Natural killer cell (primary cell): Measurements from ENCODE around the gene PRKG1. TPM values are rescaled to one million over a fixed set of nuclear protein-coding genes. Genes with fewer than 3 reads are reported as not detected.
A peak's percentile ranks its signal among the peaks of the same experiment; 100 is the strongest.
"Not testable (repeated sequence)": the region's sequence is repeated elsewhere in the genome, so short reads cannot be mapped to it uniquely, and the experiment has no call there.

ENCODE experiments used
- ATAC-seq, 3 donors: fragments of 150-1000 bp in 2 of 3; fragments of 200-7000 bp in 1 of 3; cut with Tn5 transposase; 1 replicate in 1 of 3; 2 replicates in 2 of 3; pipeline ENCODE4 v1.10.0; 2021; ENCODE audit warnings: mild to moderate bottlenecking in 2 of 3, moderate library complexity in 2 of 3
- DNase-seq, 2 donors: peaks; one replicate each; pipeline versions ENCODE4 v3.0.0 to v3.0.0-alpha.2; 2013 to 2021; ENCODE audit warnings: mixed read lengths in 1 of 2
- H3K27ac ChIP-seq: one replicate; pipeline ENCODE4 v1.5.1; 2013; ENCODE audit warnings: mild to moderate bottlenecking, low read length
- H3K27me3 ChIP-seq: one replicate; pipeline ENCODE4 v1.6.1; 2013; ENCODE audit warnings: low read length; ENCODE audit not compliant: control insufficient read depth, insufficient read depth
- H3K36me3 ChIP-seq: one replicate; pipeline ENCODE4 v1.6.1; 2013; ENCODE audit warnings: low read length; ENCODE audit not compliant: control insufficient read depth, insufficient read depth
- H3K4me1 ChIP-seq: one replicate; pipeline ENCODE4 v1.6.1; 2013; ENCODE audit warnings: low read length; ENCODE audit not compliant: control insufficient read depth, insufficient read depth
- H3K4me3 ChIP-seq: one replicate; pipeline ENCODE4 v1.5.1; 2013; ENCODE audit warnings: low read length
- H3K9me3 ChIP-seq: one replicate; pipeline ENCODE4 v1.6.1; 2013; ENCODE audit warnings: low read length; ENCODE audit not compliant: control insufficient read depth, insufficient read depth
- H3K27ac Mint-ChIP-seq, 2 donors: one replicate each; pipeline ENCODE4 v1.8.0; 2022; ENCODE audit warnings: mild to moderate bottlenecking in 2 of 2, mixed read lengths in 2 of 2, moderate library complexity in 1 of 2
- H3K27me3 Mint-ChIP-seq, 2 donors: one replicate each; pipeline ENCODE4 v1.8.0; 2022; ENCODE audit warnings: low read depth in 2 of 2, mixed read lengths in 2 of 2
- H3K36me3 Mint-ChIP-seq: one replicate; pipeline ENCODE4 v1.8.0; 2022; ENCODE audit warnings: mixed read lengths
- H3K4me1 Mint-ChIP-seq, 2 donors: one replicate each; pipeline ENCODE4 v1.8.0; 2022; ENCODE audit warnings: mixed read lengths in 2 of 2
- H3K4me3 Mint-ChIP-seq: one replicate; pipeline ENCODE4 v1.8.0; 2022; ENCODE audit warnings: mild to moderate bottlenecking, moderate library complexity, mixed read lengths
- H3K9me3 Mint-ChIP-seq, 2 donors: one replicate each; pipeline ENCODE4 v1.8.0; 2022; ENCODE audit warnings: mixed read lengths in 2 of 2
- WGBS: methylation state at CpG from one replicate; pipeline ENCODE4 v1.1.7; 2013; ENCODE audit warnings: missing lambda C conversion rate; ENCODE audit not compliant: insufficient coverage; 5-methylcytosine and 5-hydroxymethylcytosine counted together
- intact Hi-C: fragments of 100-400 bp; cut with micrococcal nuclease; formaldehyde crosslinking; loops from one replicate; pipeline ENCODE4 v1.14.2; 2022
- total RNA-seq, 4 donors: library from RNA; stranded (reverse); fragments of 120-200 nt in 1 of 4; gene quantifications; one replicate each; pipeline versions ENCODE4 v1.2.3 to v1.2.4, GENCODE V29; 2013 to 2022
- TF ChIP-seq, protein P1 (sequence below): fragments of 200-600 bp; IDR thresholded peaks from one replicate; pipeline ENCODE4 v1.8.0; 2022; ENCODE audit warnings: antibody characterized with exemption

Gene PRKG1
- total RNA-seq, 3 donors from 2014 or later (not counting 1 experiment from before 2014, with no cell fraction given), result 0.23 to 0.41 (median 0.35) TPM

- H3K9me3 Mint-ChIP-seq, result no peaks in the 10 kb centered on the region
- intact Hi-C loops, result no loop called here
- TF ChIP-seq, protein P1, sequence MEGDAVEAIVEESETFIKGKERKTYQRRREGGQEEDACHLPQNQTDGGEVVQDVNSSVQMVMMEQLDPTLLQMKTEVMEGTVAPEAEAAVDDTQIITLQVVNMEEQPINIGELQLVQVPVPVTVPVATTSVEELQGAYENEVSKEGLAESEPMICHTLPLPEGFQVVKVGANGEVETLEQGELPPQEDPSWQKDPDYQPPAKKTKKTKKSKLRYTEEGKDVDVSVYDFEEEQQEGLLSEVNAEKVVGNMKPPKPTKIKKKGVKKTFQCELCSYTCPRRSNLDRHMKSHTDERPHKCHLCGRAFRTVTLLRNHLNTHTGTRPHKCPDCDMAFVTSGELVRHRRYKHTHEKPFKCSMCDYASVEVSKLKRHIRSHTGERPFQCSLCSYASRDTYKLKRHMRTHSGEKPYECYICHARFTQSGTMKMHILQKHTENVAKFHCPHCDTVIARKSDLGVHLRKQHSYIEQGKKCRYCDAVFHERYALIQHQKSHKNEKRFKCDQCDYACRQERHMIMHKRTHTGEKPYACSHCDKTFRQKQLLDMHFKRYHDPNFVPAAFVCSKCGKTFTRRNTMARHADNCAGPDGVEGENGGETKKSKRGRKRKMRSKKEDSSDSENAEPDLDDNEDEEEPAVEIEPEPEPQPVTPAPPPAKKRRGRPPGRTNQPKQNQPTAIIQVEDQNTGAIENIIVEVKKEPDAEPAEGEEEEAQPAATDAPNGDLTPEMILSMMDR, result no peak
Observed at GRCh38 chr10:51384971-51385370, 310.7 kb downstream of the PRKG1 start.

DNA sequence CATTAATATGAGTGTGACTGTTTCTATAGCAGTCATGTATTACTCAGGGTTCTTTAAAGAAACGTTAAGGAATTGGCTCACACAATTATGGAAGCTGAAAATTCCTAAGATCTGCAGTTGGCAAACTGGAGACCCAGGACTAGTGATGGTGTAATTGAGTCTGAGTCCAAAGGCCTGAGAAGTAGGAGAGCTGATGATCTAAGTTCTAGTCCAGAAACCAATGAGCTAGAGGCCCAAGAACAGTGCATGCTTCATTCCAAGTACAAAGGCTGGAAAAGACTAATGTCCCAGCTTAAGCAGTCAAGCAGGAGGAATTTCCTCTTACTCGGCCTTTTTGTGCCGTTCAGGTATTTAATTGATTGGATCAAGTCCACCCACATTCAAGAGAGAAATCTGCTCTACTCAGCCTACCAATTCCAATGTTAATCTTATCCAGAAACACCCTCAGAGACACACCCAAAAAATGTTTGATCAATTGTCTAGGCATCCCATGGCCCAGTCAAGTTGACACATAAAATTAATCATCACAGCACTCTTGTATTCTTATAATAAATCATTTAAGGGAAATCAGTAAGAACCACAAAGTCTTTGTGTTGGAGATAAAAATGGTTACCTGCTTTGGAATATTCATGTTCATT lies 312.1 kb downstream of the PRKG1 start:
- Histone ChIP-seq H3K4me1 (no peaks in the 10 kb centered on the region), H3K36me3 (no peaks in the 10 kb centered on the region), H3K27ac (no peak overlapping the region), H3K9me3 (no peaks in the 10 kb centered on the region), H3K27me3 (no peaks in the 10 kb centered on the region), H3K4me3 (no peak overlapping the region)
- Mint-ChIP-seq H3K27me3 (no peaks in the 10 kb centered on the region), H3K27ac (no peak overlapping the region), H3K36me3 (no peaks in the 10 kb centered on the region), H3K4me3 (no peak overlapping the region), H3K9me3 (no peaks in the 10 kb centered on the region), H3K4me1 (no peaks in the 10 kb centered on the region)
- TF ChIP-seq, protein P1, result no peak
- ATAC-seq (no peak), DNase-seq (no peak)
- intact Hi-C loops, result no loop called here
- WGBS, result 76% methylated on average over 3 of the region's 3 CpGs

More at GRCh38 chr10:51384971-51385370, 310.7 kb downstream of the PRKG1 start:
- Mint-ChIP-seq H3K27me3 (no peaks in the 10 kb centered on the region), H3K27ac (no peak overlapping the region), H3K36me3 (no peaks in the 10 kb centered on the region), H3K4me1 (no peaks in the 10 kb centered on the region), H3K4me3 (no peak overlapping the region)
- no peak for DNase-seq
- no peak overlapping the region for H3K4me3 ChIP-seq
- H3K27me3 ChIP-seq, result no peaks in the 10 kb centered on the region
- no peaks in the 10 kb centered on the region for H3K9me3 ChIP-seq
- no peak overlapping the region for H3K27ac ChIP-seq
- no peaks in the 10 kb centered on the region for H3K4me1 ChIP-seq
- WGBS, result no CpG with 5 or more reads among the region's 3 CpGs
- ATAC-seq, result no peak
- no peaks in the 10 kb centered on the region for H3K36me3 ChIP-seq

DNA sequence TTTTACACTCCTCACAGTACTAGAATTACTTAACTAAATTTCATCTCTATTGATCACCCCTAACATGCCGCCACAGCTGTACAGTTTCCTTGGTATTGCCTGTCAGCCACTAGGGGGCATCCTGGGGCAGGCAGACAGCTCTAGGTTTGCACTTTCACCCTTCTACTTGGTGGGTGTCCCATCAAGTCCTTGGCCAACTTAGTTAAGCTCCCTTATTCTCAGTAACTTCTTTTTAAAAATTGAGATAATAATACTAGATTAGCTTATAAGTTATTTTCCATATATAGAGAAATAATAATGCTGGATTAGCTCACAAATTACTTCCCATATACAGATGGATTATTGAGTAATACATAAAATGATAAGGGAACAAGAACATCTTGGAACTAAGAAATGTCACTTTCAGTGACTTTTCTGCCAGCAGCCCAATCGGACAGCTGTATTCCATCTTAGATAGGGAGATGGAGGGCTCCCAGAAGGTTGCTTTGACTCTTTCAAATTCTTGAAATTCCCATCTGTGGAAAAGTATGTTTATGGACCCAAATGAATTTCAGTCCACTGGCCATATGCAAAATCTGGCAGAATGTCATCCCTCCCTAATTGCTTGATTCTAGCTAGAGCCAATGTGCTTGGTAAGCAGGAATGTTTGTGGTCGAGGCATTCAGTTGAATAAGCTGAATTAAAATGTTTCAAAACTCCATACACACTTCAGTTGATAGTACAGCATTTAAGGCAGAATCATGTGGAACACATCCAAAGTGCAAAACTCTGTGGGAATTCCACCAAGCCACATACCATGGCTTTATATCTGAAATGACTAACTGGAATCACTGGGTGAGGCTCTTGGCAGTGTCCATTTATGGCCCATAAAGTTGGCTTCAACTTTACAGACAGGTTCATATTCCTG lies 315.4 kb downstream of the PRKG1 start:
- WGBS, result 84% methylated on average over 3 of the region's 3 CpGs
- Mint-ChIP-seq H3K27ac (no peak overlapping the region), H3K9me3 (no peaks in the 10 kb centered on the region), H3K36me3 (no peaks in the 10 kb centered on the region), H3K27me3 (no peaks in the 10 kb centered on the region), H3K4me3 (no peak overlapping the region), H3K4me1 (no peaks in the 10 kb centered on the region)
- Histone ChIP-seq H3K4me1 (no peaks in the 10 kb centered on the region), H3K27me3 (no peaks in the 10 kb centered on the region), H3K36me3 (no peaks in the 10 kb centered on the region), H3K4me3 (no peak overlapping the region), H3K27ac (no peak overlapping the region), H3K9me3 (no peaks in the 10 kb centered on the region)
- DNase-seq (peak in 1 of 2 donors; percentile 44), ATAC-seq (peak in 2 of 3 donors; percentile 44 to 60)
- TF ChIP-seq, protein P1, result peak; percentile 29
- intact Hi-C loops, result no loop called here

GRCh38 chr10:51393006-51393405 lies 318.7 kb downstream of the PRKG1 start:
- H3K27me3 ChIP-seq, H3K36me3 ChIP-seq, H3K27me3 Mint-ChIP-seq, DNase-seq, H3K4me3 Mint-ChIP-seq, H3K36me3 Mint-ChIP-seq, H3K4me1 ChIP-seq, intact Hi-C loops, H3K4me3 ChIP-seq, ATAC-seq, H3K27ac ChIP-seq, H3K4me1 Mint-ChIP-seq, H3K9me3 Mint-ChIP-seq, H3K27ac Mint-ChIP-seq, H3K9me3 ChIP-seq: not testable (repeated sequence)
- 96% methylated on average over 29 of the region's 29 CpGs for WGBS
